HCEC 1CT (cell line): ENCODE measurements around the gene CNGA3.

Experiments used
- DNase-seq: peaks from one replicate; pipeline ENCODE4 v3.0.0-alpha.2; 2017

Gene CNGA3

DNA sequence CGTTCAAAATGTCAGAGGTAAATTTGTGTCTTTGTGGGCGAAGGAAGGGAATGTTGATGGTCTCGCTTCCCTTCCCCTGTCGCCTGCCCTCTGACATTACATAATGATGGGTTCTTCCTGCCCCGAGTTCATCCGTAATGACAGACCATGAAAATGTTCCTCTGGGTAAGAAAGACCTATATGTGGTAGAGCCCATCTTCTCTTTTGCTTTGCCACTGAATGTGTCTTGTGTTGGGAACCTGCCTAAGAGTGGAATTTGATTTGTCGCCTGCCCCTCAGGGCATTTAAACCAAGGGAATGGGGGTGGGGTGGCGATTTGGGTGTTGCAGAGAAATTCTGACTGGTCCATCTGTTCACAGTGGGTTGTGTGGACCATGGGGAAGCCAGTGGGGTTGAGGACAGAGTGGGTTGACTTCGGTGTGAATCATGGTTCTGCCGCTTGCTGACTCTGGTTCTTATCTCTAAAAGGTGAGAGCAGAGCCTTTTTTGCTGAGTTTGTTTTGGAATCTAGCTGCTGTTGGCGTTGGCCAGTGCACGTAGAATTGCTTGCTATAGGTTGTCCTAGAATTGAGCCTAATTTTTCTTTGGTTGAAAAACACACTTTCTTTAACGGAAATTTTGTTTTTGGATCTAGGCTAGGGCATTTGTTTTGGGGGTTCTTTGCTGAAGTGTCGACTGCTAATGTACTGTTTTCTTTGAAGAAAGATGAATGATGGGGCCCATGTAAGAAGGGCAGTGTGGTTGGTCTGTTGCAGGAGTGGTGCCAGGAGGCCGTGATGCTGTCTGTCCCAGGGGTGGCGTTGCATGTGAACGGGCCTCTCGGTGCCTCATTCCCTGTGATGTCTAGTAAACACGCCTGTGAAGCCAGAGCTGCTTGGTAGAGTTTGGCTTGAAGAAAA, 99.7 kb downstream of the CNGA3 start:
- DNase-seq: no peak

DNA sequence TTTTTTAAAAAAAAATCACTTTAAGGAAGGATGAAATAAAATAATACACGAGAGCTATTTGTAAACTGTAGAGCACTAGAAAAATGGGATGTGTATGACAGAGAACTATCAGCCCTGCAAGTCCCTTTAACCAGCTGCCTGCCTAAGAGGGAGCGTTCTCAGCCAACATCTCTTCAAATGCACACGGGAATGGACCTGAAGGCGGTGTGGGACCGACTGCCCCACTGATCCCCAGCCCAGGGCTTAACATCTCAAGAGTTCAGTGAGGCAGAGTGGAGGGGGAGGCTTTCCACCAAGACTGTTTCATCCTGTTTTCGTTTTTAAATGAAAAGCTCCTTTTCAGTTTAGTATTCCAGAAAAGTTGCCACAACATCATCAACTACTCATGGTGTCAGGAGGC, 100.6 kb downstream of the CNGA3 start:
- DNase-seq: no peak
